IMR-90 (cell line): ENCODE measurements around the gene TAF4B. TPM values are rescaled to one million over a fixed set of nuclear protein-coding genes. Genes with fewer than 3 reads are reported as not detected.

Experiments
- ATAC-seq: fragments of 200-7000 bp; cut with Tn5 transposase; 2 replicates; pipeline ENCODE4 v1.9.1; 2020; ENCODE audit warnings: low read depth, mild to moderate bottlenecking, moderate library complexity
- BruUV-seq: library from RNA; stranded (reverse); fragments of 400-500 nt; replicated peaks from 2 replicates; lab custom pipeline; 2021; lab: Mats Ljungman, UMichigan
- CTCF ChIA-PET: fragments of 300-600 bp; formaldehyde crosslinking; extraction: SDS; loops from one replicate; lab custom pipeline; 2021; ENCODE audit warnings: antibody characterized with exemption; lab: Yijun Ruan, JAX
- POLR2A ChIA-PET: fragments of 300-600 bp; sonication (Branson Sonifier 250); formaldehyde crosslinking; loops from one replicate; lab custom pipeline; 2022; ENCODE audit warnings: antibody characterized with exemption; ENCODE audit not compliant: unreplicated experiment; lab: Charles Lee
- DNase-seq: peaks from one replicate; pipeline ENCODE4 v3.0.0; 2013
- H2AFZ ChIP-seq: replicated peaks from 2 replicates; pipeline ENCODE3; 2013; ENCODE audit warnings: low read length, mild to moderate bottlenecking; ENCODE audit not compliant: poor library complexity
- H2AK5ac ChIP-seq: 2 replicates; pipeline ENCODE4 v1.6.1; 2013; ENCODE audit warnings: low read depth, low read length, inconsistent platforms
- H2AK9ac ChIP-seq: replicated peaks from 2 replicates; pipeline ENCODE3; 2013; ENCODE audit warnings: mild to moderate bottlenecking, low read depth, low read length, moderate library complexity; ENCODE audit not compliant: poor library complexity
- H2BK120ac ChIP-seq: 2 replicates; pipeline ENCODE4 v1.6.1; 2013; ENCODE audit warnings: low read depth, low read length, inconsistent platforms
- H2BK15ac ChIP-seq: 3 replicates; pipeline ENCODE4 v1.6.1; 2013; ENCODE audit warnings: low read depth, low read length, inconsistent platforms
- H2BK20ac ChIP-seq: 2 replicates; pipeline ENCODE4 v1.6.1; 2013; ENCODE audit warnings: low read depth, mild to moderate bottlenecking, inconsistent platforms, low read length, moderate library complexity
- H2BK5ac ChIP-seq: 2 replicates; pipeline ENCODE4 v1.6.1; 2013; ENCODE audit warnings: mild to moderate bottlenecking, low read depth, low read length, inconsistent platforms; ENCODE audit not compliant: poor library complexity, severe bottlenecking
- H3K14ac ChIP-seq: replicated peaks from 2 replicates; pipeline ENCODE4 v1.6.1; 2013; ENCODE audit warnings: low read depth, low read length, inconsistent platforms
- H3K18ac ChIP-seq: 2 replicates; pipeline ENCODE4 v1.6.1; 2013; ENCODE audit warnings: low read depth, low read length, control low read depth
- H3K23ac ChIP-seq: 2 replicates; pipeline ENCODE4 v1.6.1; 2013; ENCODE audit warnings: low read depth, low read length, inconsistent platforms
- H3K27ac ChIP-seq: 2 replicates; pipeline ENCODE4 v1.5.1; 2013; ENCODE audit warnings: mild to moderate bottlenecking, control low read depth, low read length; ENCODE audit not compliant: insufficient read depth
- H3K27me3 ChIP-seq: 2 replicates; pipeline ENCODE4 v1.6.1; 2013; ENCODE audit warnings: low read length; ENCODE audit not compliant: control insufficient read depth, insufficient read depth
- H3K36me3 ChIP-seq: 2 replicates; pipeline ENCODE4 v1.6.1; 2013; ENCODE audit warnings: low read length, mixed read lengths; ENCODE audit not compliant: control insufficient read depth, insufficient read depth
- H3K4ac ChIP-seq: 2 replicates; pipeline ENCODE4 v1.6.1; 2013; ENCODE audit warnings: low read depth, low read length, inconsistent platforms
- H3K4me1 ChIP-seq: 2 replicates; pipeline ENCODE4 v1.6.1; 2013; ENCODE audit warnings: low read length, mixed read lengths; ENCODE audit not compliant: control insufficient read depth, insufficient read depth
- H3K4me2 ChIP-seq: 2 replicates; pipeline ENCODE4 v1.6.1; 2013; ENCODE audit warnings: low read depth, mild to moderate bottlenecking, control low read depth, low read length, moderate library complexity
- H3K4me3 ChIP-seq: 2 replicates; pipeline ENCODE4 v1.5.1; 2013; ENCODE audit warnings: low read depth, mild to moderate bottlenecking, control low read depth, low read length, moderate library complexity; ENCODE audit not compliant: insufficient read depth
- H3K56ac ChIP-seq: 2 replicates; pipeline ENCODE4 v1.6.1; 2013; ENCODE audit warnings: low read length, inconsistent platforms; ENCODE audit not compliant: insufficient read depth; ENCODE audit errors: extremely low read depth
- H3K79me1 ChIP-seq, 2 experiments: 2 replicates each; pipeline ENCODE4 v1.6.1; 2013; ENCODE audit warnings: low read length in 2 of 2, inconsistent platforms in 1 of 2, low read depth in 1 of 2
- H3K9ac ChIP-seq: 2 replicates; pipeline ENCODE4 v1.6.1; 2013; ENCODE audit warnings: low read depth, low read length, control low read depth
- H3K9me1 ChIP-seq: 2 replicates; pipeline ENCODE4 v1.6.1; 2013; ENCODE audit warnings: low read length, inconsistent platforms; ENCODE audit not compliant: insufficient read depth
- H3K9me3 ChIP-seq: 2 replicates; pipeline ENCODE4 v1.6.1; 2013; ENCODE audit warnings: low read length; ENCODE audit not compliant: control insufficient read depth, insufficient read depth
- H4K20me1 ChIP-seq: 2 replicates; pipeline ENCODE4 v1.6.1; 2013; ENCODE audit warnings: low read length, inconsistent platforms; ENCODE audit not compliant: insufficient read depth
- H4K5ac ChIP-seq: 2 replicates; pipeline ENCODE4 v1.6.1; 2013; ENCODE audit warnings: mild to moderate bottlenecking, low read depth, low read length, control low read depth
- H4K8ac ChIP-seq, 2 experiments: 2 replicates each; pipeline ENCODE4 v1.6.1; 2013; ENCODE audit warnings: low read depth in 2 of 2, low read length in 2 of 2, control low read depth in 1 of 2, inconsistent platforms in 1 of 2
- H4K91ac ChIP-seq: 2 replicates; pipeline ENCODE4 v1.6.1; 2013; ENCODE audit warnings: low read depth, low read length, inconsistent platforms; ENCODE audit not compliant: insufficient read depth
- BHLHE40 ChIP-seq: fragments of 150-350 bp; IDR thresholded peaks from 2 replicates; pipeline ENCODE4 v1.6.1; 2016; ENCODE audit warnings: mild to moderate bottlenecking, low read depth, low read length
- CEBPB ChIP-seq: IDR thresholded peaks from 2 replicates; pipeline ENCODE4 v1.6.1; 2012; ENCODE audit warnings: low read depth, low read length, improper control_type of control experiment
- CHD1 ChIP-seq: IDR thresholded peaks from 2 replicates; pipeline ENCODE4 v1.6.1; 2012; ENCODE audit warnings: low read depth, low read length, improper control_type of control experiment
- CTCF ChIP-seq: conservative IDR thresholded peaks from 2 replicates; pipeline ENCODE4 v1.5.1; 2012; ENCODE audit warnings: mild to moderate bottlenecking, low read depth, low read length, improper control_type of control experiment
- ELK1 ChIP-seq: fragments of 150-350 bp; IDR thresholded peaks from 2 replicates; pipeline ENCODE4 v1.6.1; 2016; ENCODE audit warnings: low read depth, mild to moderate bottlenecking, low read length, moderate library complexity, borderline replicate concordance
- FOS ChIP-seq: fragments of 150-350 bp; IDR thresholded peaks from 2 replicates; pipeline ENCODE4 v1.6.1; 2016; ENCODE audit warnings: low read depth, low read length
- MAFK ChIP-seq: IDR thresholded peaks from 2 replicates; pipeline ENCODE4 v1.6.1; 2012; ENCODE audit warnings: low read depth, low read length, improper control_type of control experiment
- MAZ ChIP-seq: IDR thresholded peaks from 2 replicates; pipeline ENCODE4 v1.6.1; 2012; ENCODE audit warnings: low read depth, mild to moderate bottlenecking, low read length, improper control_type of control experiment, moderate library complexity, borderline replicate concordance
- MXI1 ChIP-seq: IDR thresholded peaks from 2 replicates; pipeline ENCODE4 v1.6.1; 2012; ENCODE audit warnings: low read depth, mild to moderate bottlenecking, low read length, moderate library complexity, borderline replicate concordance
- NFE2L2 ChIP-seq: fragments of 150-350 bp; IDR thresholded peaks from 2 replicates; pipeline ENCODE4 v1.6.1; 2016; ENCODE audit warnings: low read depth, mild to moderate bottlenecking, low read length
- POLR2A ChIP-seq: IDR thresholded peaks from 2 replicates; pipeline ENCODE4 v1.6.1; 2012; ENCODE audit warnings: mild to moderate bottlenecking, low read depth, low read length
- RAD21 ChIP-seq: IDR thresholded peaks from 2 replicates; pipeline ENCODE4 v1.6.1; 2012; ENCODE audit warnings: low read length, improper control_type of control experiment
- RCOR1 ChIP-seq: IDR thresholded peaks from 2 replicates; pipeline ENCODE4 v1.6.1; 2012; ENCODE audit warnings: mild to moderate bottlenecking, low read length, improper control_type of control experiment; ENCODE audit not compliant: insufficient replicate concordance
- SMC3 ChIP-seq: fragments of 150-350 bp; IDR thresholded peaks from 2 replicates; pipeline ENCODE4 v1.6.1; 2016; ENCODE audit warnings: low read depth, mild to moderate bottlenecking, antibody characterized with exemption, low read length, moderate library complexity
- USF2 ChIP-seq: fragments of 150-350 bp; IDR thresholded peaks from 2 replicates; pipeline ENCODE4 v1.6.1; 2017; ENCODE audit warnings: mild to moderate bottlenecking, antibody characterized with exemption, low read length, low read depth
- WGBS, 2 experiments: methylation state at CpG; one replicate each; pipeline versions ENCODE4 v1.1.5 to v1.1.7; 2013; ENCODE audit warnings: missing lambda C conversion rate in 2 of 2; ENCODE audit not compliant: insufficient read length in 1 of 2; ENCODE audit errors: extremely low coverage in 2 of 2; 5-methylcytosine and 5-hydroxymethylcytosine counted together
- dilution Hi-C: fragments of 300-500 bp; cut with HindIII; formaldehyde crosslinking; loops from one replicate; pipeline ENCODE4 v1.14.3; 2018; ENCODE audit warnings: low sequenced_read_pairs; ENCODE audit not compliant: unreplicated experiment
- in situ Hi-C: fragments of 300-500 bp; cut with MboI; formaldehyde crosslinking; loops from 3 replicates; pipeline ENCODE4 v1.14.3; 2019; ENCODE audit warnings: low sequenced_read_pairs, inconsistent platforms, mixed read lengths
- intact Hi-C: fragments of 100-400 bp; cut with micrococcal nuclease; formaldehyde crosslinking; loops from 2 replicates; pipeline ENCODE4 v1.10.0; 2022
- polyA plus RNA-seq, 3 experiments: library from polyadenylated mRNA; depleted of rRNA; stranded (reverse); fragments of >200 nt; gene quantifications; 2 replicates each; pipeline ENCODE4 v1.2.3, GENCODE V29; 2012; ENCODE audit warnings: low replicate concordance in 1 of 3
- total RNA-seq: library from RNA; depleted of rRNA; stranded (reverse); fragments of >200 nt; gene quantifications from 2 replicates; pipeline ENCODE4 v1.2.3, GENCODE V29; 2012

Gene TAF4B
- total and polyA plus RNA-seq, 2 of the 4 experiments (the other 2 are of a cell fraction) = 0.38 to 1.1 TPM

- H4K91ac ChIP-seq = no peak overlapping the region
- H3K4ac ChIP-seq = no peak overlapping the region
- H2BK5ac ChIP-seq = no peak overlapping the region
- no peak overlapping the region for H3K23ac ChIP-seq
- H3K4me1 ChIP-seq = no peaks in the 10 kb centered on the region
- WGBS, 2 experiments = no CpG with 5 or more reads among the region's 4 CpGs
- no peak overlapping the region for H3K9ac ChIP-seq
- no peaks in the 10 kb centered on the region for H3K36me3 ChIP-seq
- H2AK5ac ChIP-seq = no peak overlapping the region
- H4K20me1 ChIP-seq = no peaks in the 10 kb centered on the region
- H2BK120ac ChIP-seq = no peak overlapping the region
- dilution Hi-C loops = no loop called here
- H3K14ac ChIP-seq = no peak overlapping the region
- H2BK20ac ChIP-seq = no peak overlapping the region
- H3K9me1 ChIP-seq = no peaks in the 10 kb centered on the region
- H3K27ac ChIP-seq = no peak overlapping the region
- no TSS peak for BruUV-seq
- H2AFZ ChIP-seq = no peak overlapping the region
- peaks cover 13% of the 10 kb centered on the region for H3K27me3 ChIP-seq
- intact Hi-C loops = no loop called here
- H3K9me3 ChIP-seq = no peaks in the 10 kb centered on the region
- H3K56ac ChIP-seq = no peak overlapping the region
- no peak overlapping the region for H2AK9ac ChIP-seq
- H3K4me3 ChIP-seq = no peak overlapping the region
- H4K5ac ChIP-seq = no peak overlapping the region
- no peak overlapping the region for H2BK15ac ChIP-seq
- no peak overlapping the region for H4K8ac ChIP-seq
- H3K18ac ChIP-seq = no peak overlapping the region
- no peak overlapping the region for H3K4me2 ChIP-seq
- TF ChIP-seq USF2 (no peak), MAZ (no peak), POLR2A (no peak), RCOR1 (no peak), SMC3 (no peak), ELK1 (no peak), CEBPB (no peak), MXI1 (no peak), CTCF (no peak), BHLHE40 (no peak), RAD21 (no peak), CHD1 (no peak), FOS (no peak), MAFK (no peak), NFE2L2 (no peak)
- no peak for ATAC-seq
- in situ Hi-C loops = no loop called here
- ChIA-PET POLR2A (no interaction called here), CTCF (interaction anchor here (1.8 kb wide), 1 partner anchor 35 kb away, joined by 4 read pairs; no protein-coding TSS in a partner anchor)
- H3K79me1 ChIP-seq = no peaks in the 10 kb centered on the region
- no peak for DNase-seq
These were observed 192.0 kb downstream of the TAF4B start for GRCh38 chr18:26418225-26418624.
